Adipocyte (in vitro differentiated cells): ENCODE data around the gene SLC7A1.
"Not testable (repeated sequence)": the region's sequence is repeated elsewhere in the genome, so short reads cannot be mapped to it uniquely, and the experiment has no call there.

Source experiments
- DNase-seq: peaks from one replicate; pipeline ENCODE4 v3.0.0-alpha.2; 2015; ENCODE audit warnings: low read depth
- H3K27me3 ChIP-seq: replicated peaks from 2 replicates; pipeline ENCODE4 v1.7.0; 2013; ENCODE audit warnings: mild to moderate bottlenecking, low read length, moderate library complexity; ENCODE audit not compliant: control insufficient read depth, insufficient read depth
- H3K36me3 ChIP-seq: 2 replicates; pipeline ENCODE4 v1.7.0; 2013; ENCODE audit warnings: low read length, mild to moderate bottlenecking, moderate library complexity; ENCODE audit not compliant: control insufficient read depth, insufficient read depth, severe bottlenecking
- H3K4me1 ChIP-seq: 2 replicates; pipeline ENCODE4 v1.7.0; 2013; ENCODE audit warnings: mild to moderate bottlenecking, low read length, moderate library complexity; ENCODE audit not compliant: control insufficient read depth, insufficient read depth
- H3K4me3 ChIP-seq: 2 replicates; pipeline ENCODE4 v1.7.0; 2013; ENCODE audit warnings: mild to moderate bottlenecking, low read length, moderate library complexity
- H3K9ac ChIP-seq: 2 replicates; pipeline ENCODE4 v1.7.0; 2013; ENCODE audit warnings: mild to moderate bottlenecking, low read length, moderate library complexity
- H3K9me3 ChIP-seq: 2 replicates; pipeline ENCODE4 v1.7.0; 2013; ENCODE audit warnings: mild to moderate bottlenecking, low read length, moderate library complexity; ENCODE audit not compliant: control insufficient read depth

Gene SLC7A1

GRCh38 chr13:29595380-29596063 is at the start of gene SLC7A1:
TSS of gene SLC7A1 (minus strand) at chr13:29595688. CDS start at chr13:29536188, 59,500 bp downstream.
- peak within 1 kb of the TSS; percentile 92 for H3K4me3 ChIP-seq
- H3K4me1 ChIP-seq: peaks cover 12% of the 10 kb centered on the region
- H3K9me3 ChIP-seq: no peaks in the 10 kb centered on the region
- DNase-seq: peak; percentile 97
- H3K36me3 ChIP-seq: no peaks in the 10 kb centered on the region
- H3K27me3 ChIP-seq: no peaks in the 10 kb centered on the region
- H3K9ac ChIP-seq: peak within 1 kb of the TSS; percentile 91

DNA sequence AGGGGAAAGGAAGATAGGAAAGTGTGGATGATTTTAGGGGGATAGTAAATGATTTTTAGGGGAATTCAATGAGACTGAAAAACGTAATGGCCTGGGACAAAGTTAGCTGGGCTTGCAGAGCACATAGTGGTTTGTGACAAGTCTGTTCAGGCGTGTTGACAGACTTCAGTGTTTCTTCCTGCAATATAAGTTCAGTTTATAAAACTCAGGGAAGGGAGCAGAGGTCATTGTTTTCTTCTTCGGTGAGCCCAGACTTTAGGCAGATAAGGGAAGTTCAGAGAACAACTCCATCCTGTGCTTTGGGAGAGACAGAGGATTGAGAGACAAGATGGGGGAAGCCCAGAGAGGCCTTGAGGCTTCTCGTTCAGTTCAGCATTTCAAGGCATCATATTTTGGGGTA is 45.2 kb upstream of the SLC7A1 start:
- no peak overlapping the region for H3K4me3 ChIP-seq
- H3K9ac ChIP-seq: no peak overlapping the region
- no peak for DNase-seq
- H3K9me3 ChIP-seq: no peaks in the 10 kb centered on the region
- H3K4me1 ChIP-seq: no peaks in the 10 kb centered on the region
- H3K27me3 ChIP-seq: no peaks in the 10 kb centered on the region
- no peaks in the 10 kb centered on the region for H3K36me3 ChIP-seq

GRCh38 chr13:29636831-29637230 is 41.3 kb upstream of the SLC7A1 start:
- H3K27me3 ChIP-seq, H3K4me3 ChIP-seq, DNase-seq, H3K36me3 ChIP-seq, H3K4me1 ChIP-seq, H3K9ac ChIP-seq, H3K9me3 ChIP-seq: not testable (repeated sequence)

- no peaks in the 10 kb centered on the region for H3K36me3 ChIP-seq
- H3K9me3 ChIP-seq: peaks cover 11% of the 10 kb centered on the region
- no peak overlapping the region for H3K9ac ChIP-seq
- no peak for DNase-seq
- H3K27me3 ChIP-seq: no peaks in the 10 kb centered on the region
- no peak overlapping the region for H3K4me3 ChIP-seq
- H3K4me1 ChIP-seq: no peaks in the 10 kb centered on the region
These were observed 29.5 kb upstream of the SLC7A1 start for GRCh38 chr13:29624997-29625396.

DNA sequence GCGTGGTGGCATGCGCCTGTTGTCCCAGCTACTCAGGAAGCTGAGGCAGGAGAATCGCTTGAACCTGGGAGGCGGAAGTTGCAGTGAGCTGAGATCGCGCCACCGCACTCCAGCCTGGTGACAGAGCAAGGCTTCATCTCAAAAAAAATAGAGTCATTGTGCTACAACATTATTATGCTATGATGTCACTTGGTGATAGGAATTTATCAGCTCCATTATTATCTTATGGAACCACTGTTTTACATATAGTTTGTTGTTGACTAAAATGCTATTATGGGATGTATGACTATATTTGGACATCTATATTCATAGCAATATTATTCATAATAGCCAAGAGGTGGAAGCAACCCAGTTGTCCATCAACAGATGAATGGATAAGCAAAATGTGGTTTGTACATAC is 26.4 kb upstream of the SLC7A1 start:
- Histone ChIP-seq H3K9me3 (peaks cover 7% of the 10 kb centered on the region), H3K36me3 (no peaks in the 10 kb centered on the region), H3K27me3 (no peaks in the 10 kb centered on the region), H3K4me1 (no peaks in the 10 kb centered on the region), H3K4me3 (no peak overlapping the region), H3K9ac (no peak overlapping the region)
- DNase-seq: no peak

- DNase-seq: peak; percentile 33
- Histone ChIP-seq H3K9me3 (peaks cover 3% of the 10 kb centered on the region), H3K4me3 (no peak overlapping the region), H3K9ac (no peak overlapping the region), H3K27me3 (no peaks in the 10 kb centered on the region), H3K36me3 (no peaks in the 10 kb centered on the region), H3K4me1 (no peaks in the 10 kb centered on the region)
These were observed 25.7 kb upstream of the SLC7A1 start for GRCh38 chr13:29621051-29621800.

- H3K27me3 ChIP-seq: no peaks in the 10 kb centered on the region
- peak; percentile 38 for DNase-seq
- H3K9me3 ChIP-seq: no peaks in the 10 kb centered on the region
- H3K4me1 ChIP-seq: no peaks in the 10 kb centered on the region
- no peak overlapping the region for H3K4me3 ChIP-seq
- H3K36me3 ChIP-seq: no peaks in the 10 kb centered on the region
- H3K9ac ChIP-seq: no peak overlapping the region
These were observed 24.5 kb upstream of the SLC7A1 start for GRCh38 chr13:29619995-29620394.

- Histone ChIP-seq H3K4me1 (no peaks in the 10 kb centered on the region), H3K9ac (no peak overlapping the region), H3K4me3 (no peak overlapping the region), H3K9me3 (peaks cover 4% of the 10 kb centered on the region), H3K27me3 (no peaks in the 10 kb centered on the region), H3K36me3 (no peaks in the 10 kb centered on the region)
- no peak for DNase-seq
These were observed 17.6 kb upstream of the SLC7A1 start for GRCh38 chr13:29613101-29613500.

- Histone ChIP-seq H3K4me1 (no peaks in the 10 kb centered on the region), H3K27me3 (no peaks in the 10 kb centered on the region), H3K9ac (no peak overlapping the region), H3K4me3 (no peak overlapping the region), H3K36me3 (no peaks in the 10 kb centered on the region), H3K9me3 (no peaks in the 10 kb centered on the region)
- no peak for DNase-seq
These were observed 12.0 kb upstream of the SLC7A1 start for GRCh38 chr13:29607465-29607864.

DNA sequence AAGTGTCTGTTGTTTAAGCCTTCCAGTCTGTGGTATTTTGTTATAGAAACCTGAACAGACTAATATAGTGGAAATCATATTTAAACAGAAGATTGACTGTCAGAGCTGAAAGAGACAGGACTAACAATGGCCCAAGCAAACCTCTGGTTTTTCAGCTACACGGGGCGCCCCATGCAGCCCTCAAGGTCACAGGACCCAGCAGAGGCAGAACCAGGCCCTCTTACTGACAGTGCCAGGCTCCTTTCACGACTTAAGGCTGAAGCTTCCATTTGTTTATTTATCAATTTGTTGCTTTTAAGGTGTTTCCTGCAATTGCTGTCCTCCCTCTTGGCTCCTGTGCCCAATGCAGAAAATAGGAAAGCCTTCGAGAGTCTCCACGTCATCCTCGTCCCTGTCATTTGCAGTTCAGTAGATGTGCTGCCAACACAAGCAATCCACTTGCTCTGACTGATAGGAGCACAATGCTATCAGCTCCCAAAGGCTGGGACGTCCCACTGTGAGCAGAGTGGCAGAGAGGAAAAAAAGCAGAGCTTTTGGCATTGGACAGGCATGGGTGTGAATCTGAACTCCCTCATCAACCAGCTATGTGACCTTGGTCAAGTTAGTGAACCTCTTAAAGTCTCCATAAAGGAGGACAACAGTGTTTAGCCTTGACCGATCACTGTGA is 10.5 kb upstream of the SLC7A1 start:
- no peaks in the 10 kb centered on the region for H3K4me1 ChIP-seq
- no peak for DNase-seq
- no peak overlapping the region for H3K9ac ChIP-seq
- H3K27me3 ChIP-seq: no peaks in the 10 kb centered on the region
- H3K9me3 ChIP-seq: no peaks in the 10 kb centered on the region
- no peak overlapping the region for H3K4me3 ChIP-seq
- no peaks in the 10 kb centered on the region for H3K36me3 ChIP-seq

DNA sequence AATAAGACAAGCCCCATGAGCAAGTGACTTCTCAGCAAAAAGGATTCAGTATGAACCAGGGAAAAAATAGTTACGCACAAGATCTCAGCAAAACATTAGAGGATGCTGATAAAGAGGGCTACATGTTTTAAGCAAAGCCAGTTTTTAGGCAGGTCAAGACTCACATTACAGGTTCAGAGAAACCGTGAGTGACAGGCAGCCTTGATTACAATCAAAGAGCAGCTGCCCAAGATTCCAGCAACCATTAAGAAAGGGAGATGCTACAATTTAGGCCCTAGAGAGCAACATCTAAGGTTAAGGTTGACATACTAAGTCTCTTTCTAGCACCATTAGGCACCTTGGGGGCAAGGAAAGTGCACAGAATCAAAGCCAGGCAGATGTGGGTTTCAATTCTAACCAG is 2.8 kb upstream of the SLC7A1 start:
- H3K4me1 ChIP-seq: peaks cover 12% of the 10 kb centered on the region
- no peaks in the 10 kb centered on the region for H3K36me3 ChIP-seq
- no peaks in the 10 kb centered on the region for H3K9me3 ChIP-seq
- H3K27me3 ChIP-seq: no peaks in the 10 kb centered on the region
- no peak for DNase-seq
- no peak overlapping the region for H3K4me3 ChIP-seq
- H3K9ac ChIP-seq: no peak overlapping the region
